GM21528 (cell line): ENCODE measurements around the gene OR4D10.
"Not testable (repeated sequence)": the region's sequence is repeated elsewhere in the genome, so short reads cannot be mapped to it uniquely, and the experiment has no call there.

Source experiments
- ATAC-seq: cut with Tn5 transposase; IDR thresholded peaks from one replicate; pipeline ENCODE4 v1.9.1; 2021; ENCODE audit warnings: mild to moderate bottlenecking, moderate library complexity; ENCODE audit not compliant: unreplicated experiment, low FRiP score

OR4D10 gene

GRCh38 chr11:59473015-59473414 is at the start of gene OR4D10:
TSS of gene OR4D10 (plus strand) at chr11:59473315. CDS start at chr11:59477430, 4,115 bp downstream.
- ATAC-seq = no peak

DNA sequence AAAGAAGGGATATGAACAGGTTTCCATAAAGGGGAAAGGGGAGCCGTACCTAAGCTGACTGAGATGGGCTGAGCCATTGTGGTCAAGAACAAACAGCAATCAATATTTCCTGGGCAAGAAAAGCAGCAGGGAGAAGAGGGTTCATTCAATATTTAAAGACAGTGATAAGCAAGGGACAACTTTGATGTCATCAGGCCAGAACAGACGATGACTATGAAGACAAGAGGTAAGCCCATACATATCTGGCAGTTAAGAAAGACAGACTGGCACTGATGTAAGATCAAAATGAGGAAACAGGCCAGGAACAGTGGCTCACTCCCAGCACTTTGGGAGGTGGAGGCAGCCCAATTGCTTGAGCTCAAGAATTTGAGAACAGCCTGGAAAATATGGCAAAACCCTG is 49.3 kb upstream of the OR4D10 start:
- ATAC-seq = no peak

- no peak for ATAC-seq
Observed at GRCh38 chr11:59425131-59425530, 48.0 kb upstream of the OR4D10 start.

DNA sequence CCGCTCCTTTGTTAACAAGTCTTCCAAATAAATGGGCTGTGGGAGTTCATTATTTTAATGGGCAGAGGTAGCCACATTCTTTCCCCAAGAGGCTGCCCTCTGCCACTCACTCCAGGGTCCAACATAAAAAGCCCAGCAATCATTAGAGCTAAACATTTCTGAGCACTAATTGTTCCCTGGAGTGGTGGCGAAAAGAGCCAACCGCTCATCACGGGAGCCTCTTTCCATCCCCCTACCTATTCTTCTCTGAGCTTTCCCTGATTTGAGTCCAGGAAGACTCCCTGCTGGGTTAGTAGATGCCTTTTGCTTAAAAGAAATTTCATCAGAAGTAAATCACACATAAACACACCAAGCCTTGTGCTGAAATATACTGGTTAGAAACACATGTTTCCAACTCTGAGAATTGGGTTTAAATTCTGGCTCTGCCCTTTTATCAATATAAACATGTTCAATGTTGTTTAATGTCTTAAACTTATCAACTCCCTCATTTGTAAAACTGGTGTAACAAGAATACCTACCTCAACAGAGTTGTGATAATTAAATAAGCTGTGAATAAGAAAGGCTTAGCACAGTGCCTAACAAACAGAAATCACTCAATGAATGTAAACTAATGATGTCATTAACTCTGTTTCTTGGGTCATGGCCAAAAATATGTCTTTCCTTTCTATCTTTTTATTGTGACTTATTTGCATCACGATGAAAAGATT is 46.6 kb upstream of the OR4D10 start, which contains the start of gene OR5A2:
Gene OR5A2 (minus strand): TSS at position 53 of the 707 bp plus-strand sequence. CDS start 3,460 bp downstream, outside the sequence.
- no peak for ATAC-seq

- ATAC-seq = no peak
Observed at GRCh38 chr11:59427068-59427382, 46.1 kb upstream of the OR4D10 start.

GRCh38 chr11:59429924-59430516 is 43.1 kb upstream of the OR4D10 start:
- no peak for ATAC-seq

DNA sequence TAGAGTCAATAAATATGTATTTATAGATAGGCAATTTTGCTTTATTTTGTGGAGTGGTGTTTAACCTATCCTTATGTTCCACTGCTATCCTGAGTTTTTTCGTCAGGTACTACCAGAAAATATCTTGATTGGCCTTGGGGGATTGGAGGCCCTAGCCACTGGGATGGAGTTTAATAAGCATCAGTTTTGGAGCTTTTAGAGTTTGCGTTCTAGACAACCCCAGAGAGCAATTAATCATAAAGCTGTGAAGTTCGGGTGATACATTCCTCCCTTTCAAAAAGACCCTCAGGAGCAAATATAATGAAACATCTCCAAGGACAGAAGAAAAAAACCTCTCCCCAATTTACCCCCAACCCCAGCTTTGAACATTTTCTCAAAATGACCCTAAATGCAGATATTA is 36.9 kb upstream of the OR4D10 start, which contains the start of gene OR5A1:
Gene OR5A1 (plus strand): TSS at position 301 of the 400 bp plus-strand sequence. CDS start 6,700 bp downstream, outside the sequence.
- no peak for ATAC-seq

GRCh38 chr11:59437770-59438169 is 35.3 kb upstream of the OR4D10 start:
- ATAC-seq = no peak

DNA sequence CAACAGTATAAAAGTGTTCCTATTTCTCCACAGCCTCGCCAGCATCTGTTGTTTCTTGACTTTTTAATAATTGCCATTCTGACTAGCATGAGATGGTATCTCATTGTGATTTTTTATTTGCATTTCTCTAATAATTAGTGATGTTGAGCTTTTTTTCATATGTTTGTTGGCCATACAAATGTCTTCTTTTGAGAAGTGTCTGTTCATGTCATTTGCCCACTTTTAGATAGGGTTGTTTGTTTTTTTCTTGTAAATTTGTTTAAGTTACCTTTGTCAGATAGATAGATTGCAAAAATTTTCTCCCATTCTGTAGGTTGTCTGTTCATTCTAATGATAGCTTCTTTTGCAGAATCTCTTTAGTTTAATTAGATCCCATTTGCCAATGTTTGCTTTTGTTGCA is 27.5 kb upstream of the OR4D10 start:
- not testable (repeated sequence) for ATAC-seq

- no peak for ATAC-seq
Observed at GRCh38 chr11:59448484-59448883, 24.6 kb upstream of the OR4D10 start.

GRCh38 chr11:59456661-59457060 is 16.5 kb upstream of the OR4D10 start, which contains the start of gene OR4D6:
TSS of gene OR4D6 (plus strand) at chr11:59456961. CDS start at chr11:59456961, 0 bp downstream.
- ATAC-seq = no peak

DNA sequence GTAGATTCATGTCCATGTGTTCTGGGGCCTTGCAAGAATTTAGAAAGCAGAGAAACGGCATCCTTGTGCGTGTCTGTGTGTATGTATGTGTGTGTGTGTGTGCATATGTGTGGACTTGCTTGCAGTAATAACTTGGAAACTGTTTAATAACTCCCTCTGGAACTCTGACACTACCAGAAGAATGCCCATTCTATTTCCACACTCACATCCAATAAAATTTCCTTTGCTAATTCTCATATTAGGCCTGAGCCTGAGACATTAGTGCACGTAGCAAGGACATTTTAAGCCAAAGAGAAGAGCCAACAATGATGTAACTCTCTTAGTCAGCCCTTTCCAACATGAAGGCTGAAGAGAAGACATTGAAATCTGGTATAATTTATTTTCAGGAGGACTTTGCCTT is 13.2 kb upstream of the OR4D10 start:
- no peak for ATAC-seq

DNA sequence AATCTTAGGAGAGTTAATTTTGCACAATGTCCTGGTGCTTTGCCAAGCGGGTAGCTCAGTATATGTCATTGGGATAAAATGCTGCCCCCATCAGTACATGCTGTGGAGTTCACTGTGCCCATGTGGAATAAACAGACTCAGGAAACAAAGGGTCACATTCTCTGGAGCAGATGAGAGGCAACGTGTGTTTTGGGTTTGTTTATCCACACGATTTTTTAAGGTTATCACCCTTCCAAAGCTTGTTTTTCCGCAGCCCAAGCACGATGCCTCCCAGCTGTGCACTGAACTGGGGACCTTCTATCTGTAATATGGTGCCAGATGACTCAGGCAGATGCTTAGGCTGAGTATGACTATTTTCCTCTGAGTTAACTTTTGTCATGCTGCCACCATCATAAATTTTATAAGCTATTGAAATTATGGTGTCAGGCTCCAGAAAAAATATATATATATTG is 9.9 kb upstream of the OR4D10 start:
- no peak for ATAC-seq

DNA sequence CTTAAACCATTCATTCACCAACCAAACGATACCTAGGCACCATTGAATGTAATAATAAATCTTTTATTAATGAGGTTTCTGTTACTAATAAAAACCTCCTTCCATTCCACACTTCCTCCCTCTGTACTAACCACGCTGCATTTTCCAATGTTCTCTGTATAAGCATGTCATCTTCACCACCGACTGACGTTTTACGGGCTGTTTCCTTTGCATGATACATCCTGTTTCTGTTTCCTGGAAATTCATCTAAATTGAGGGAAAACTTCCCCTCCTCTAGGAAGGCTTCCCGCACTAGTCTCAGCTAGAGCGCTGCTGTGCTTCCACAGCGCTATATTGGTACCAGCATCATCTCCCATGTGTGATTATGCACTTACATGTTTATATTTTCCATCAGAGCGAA is 2.1 kb downstream of the OR4D10 start:
- ATAC-seq = no peak

DNA sequence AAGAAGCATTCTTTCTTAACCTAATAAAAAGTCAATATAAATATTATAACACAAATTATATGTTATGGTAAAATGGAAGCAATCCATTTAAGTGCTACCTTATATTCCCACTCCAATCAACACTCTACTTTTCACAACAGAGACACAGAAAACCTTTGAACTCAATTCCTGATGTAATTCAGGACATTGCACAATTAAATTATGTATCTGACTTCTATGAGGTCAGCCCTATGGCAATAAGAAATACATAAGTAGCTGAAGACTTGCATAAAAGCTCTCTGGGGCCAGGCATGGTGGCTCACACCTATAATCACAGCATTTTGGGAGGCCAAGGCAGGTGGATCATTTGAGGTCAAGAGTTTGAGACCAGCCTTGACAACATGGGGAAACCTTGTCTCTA is 6.8 kb downstream of the OR4D10 start:
- no peak for ATAC-seq

- ATAC-seq = no peak
Observed at GRCh38 chr11:59480359-59480758, 7.2 kb downstream of the OR4D10 start.

- ATAC-seq = no peak
Observed at GRCh38 chr11:59501931-59502330, 28.8 kb downstream of the OR4D10 start.

DNA sequence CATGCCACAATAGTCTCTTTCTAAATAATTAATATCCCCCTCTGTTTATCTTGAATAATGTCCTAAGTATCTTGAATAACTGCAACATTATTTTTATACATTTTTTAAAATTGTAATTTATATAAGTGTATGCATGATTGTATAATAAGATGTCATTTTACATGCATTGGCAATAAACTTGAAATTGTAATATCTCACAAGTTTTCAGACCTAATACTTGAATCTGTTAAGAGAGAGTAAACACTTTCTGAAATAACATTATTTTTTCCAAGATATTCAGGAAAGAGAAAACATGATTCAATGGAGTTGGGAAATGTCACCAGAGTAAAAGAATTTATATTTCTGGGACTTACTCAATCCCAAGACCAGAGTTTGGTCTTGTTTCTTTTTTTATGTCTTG is 30.2 kb downstream of the OR4D10 start, which contains the start of gene OR4D11:
Gene OR4D11 (plus strand): TSS at position 301 of the 400 bp plus-strand sequence. CDS start 0 bp downstream, at position 301.
- ATAC-seq = no peak

GRCh38 chr11:59510941-59511589 is 38.0 kb downstream of the OR4D10 start, which contains the start of gene OR4D9:
TSS of gene OR4D9 (plus strand) at chr11:59511539. CDS start at chr11:59514913, 3,374 bp downstream.
- ATAC-seq = no peak

- no peak for ATAC-seq
Observed at GRCh38 chr11:59511675-59512074, 38.6 kb downstream of the OR4D10 start.

GRCh38 chr11:59520139-59520538 is 47.0 kb downstream of the OR4D10 start:
- ATAC-seq = not testable (repeated sequence)
